SK-N-SH treated with all-trans-retinoic acid at 6 μM for 48 hours (cell line): ENCODE results near the gene CACNA1D.

Experiments
- ATAC-seq: fragments of 200-7000 bp; cut with Tn5 transposase; 3 replicates; pipeline ENCODE4 v1.9.1; 2020; ENCODE audit warnings: mild to moderate bottlenecking, moderate library complexity
- BACH2 ChIP-seq: fragments of 250-450 bp; sonication (Bioruptor Pico); IDR thresholded peaks from 2 replicates; pipeline ENCODE4 v1.9.0; 2021; ENCODE audit warnings: mild to moderate bottlenecking, borderline replicate concordance
- CSDC2 ChIP-seq: fragments of 250-450 bp; sonication (Bioruptor Pico); IDR thresholded peaks from 2 replicates; pipeline ENCODE4 v1.5.0; 2020; ENCODE audit warnings: mild to moderate bottlenecking, moderate library complexity
- CSRNP3 ChIP-seq: fragments of 250-450 bp; sonication (Bioruptor Pico); IDR thresholded peaks from 2 replicates; pipeline ENCODE4 v1.5.1; 2021; ENCODE audit warnings: mild to moderate bottlenecking, moderate library complexity
- GLIS3 ChIP-seq: fragments of 250-450 bp; sonication (Bioruptor Pico); IDR thresholded peaks from 2 replicates; pipeline ENCODE4 v1.5.0; 2020; ENCODE audit warnings: mild to moderate bottlenecking, moderate library complexity
- POU6F1 ChIP-seq: fragments of 250-450 bp; sonication (Bioruptor Pico); IDR thresholded peaks from 2 replicates; pipeline ENCODE4 v1.8.0; 2021; ENCODE audit warnings: low read depth, mild to moderate bottlenecking, moderate library complexity, borderline replicate concordance
- TCF4 ChIP-seq: fragments of 250-450 bp; sonication (Bioruptor Pico); IDR thresholded peaks from 2 replicates; pipeline ENCODE4 v1.8.0; 2021; ENCODE audit warnings: mild to moderate bottlenecking, moderate library complexity, borderline replicate concordance
- ZC3H10 ChIP-seq: fragments of 250-450 bp; sonication (Bioruptor Pico); IDR thresholded peaks from 2 replicates; pipeline ENCODE4 v1.5.1; 2021; ENCODE audit warnings: mild to moderate bottlenecking, moderate library complexity
- ZFP30 ChIP-seq: fragments of 450-650 bp; formaldehyde crosslinking; IDR thresholded peaks from 2 replicates; pipeline ENCODE4 v1.5.0; 2022; ENCODE audit warnings: mild to moderate bottlenecking, moderate library complexity
- ZNF565 ChIP-seq: fragments of 450-650 bp; formaldehyde crosslinking; conservative IDR thresholded peaks from 2 replicates; pipeline ENCODE4 v1.5.0; 2020; ENCODE audit warnings: low read depth, mild to moderate bottlenecking, moderate library complexity
- ZNF8 ChIP-seq: fragments of 450-650 bp; formaldehyde crosslinking; IDR thresholded peaks from 2 replicates; pipeline ENCODE4 v1.5.0; 2020; ENCODE audit warnings: mild to moderate bottlenecking, moderate library complexity
- TF ChIP-seq, protein P1 (sequence below): fragments of 250-450 bp; sonication (Bioruptor Pico); IDR thresholded peaks from 2 replicates; pipeline ENCODE4 v1.8.0; 2020; ENCODE audit warnings: mild to moderate bottlenecking, moderate library complexity, borderline replicate concordance
- TF ChIP-seq, protein P2 (sequence below): fragments of 250-450 bp; sonication (Bioruptor Pico); IDR thresholded peaks from 2 replicates; pipeline ENCODE4 v1.5.1; 2020; ENCODE audit warnings: low read depth, mild to moderate bottlenecking, moderate library complexity
- TF ChIP-seq, protein P3 (sequence below): fragments of 250-450 bp; sonication (Bioruptor Pico); IDR thresholded peaks from 2 replicates; pipeline ENCODE4 v1.5.0; 2020; ENCODE audit warnings: mild to moderate bottlenecking, moderate library complexity

Gene CACNA1D

GRCh38 chr3:53489386-53489785 lies 5.0 kb upstream of the CACNA1D start (continued):
- TF ChIP-seq, protein P1, sequence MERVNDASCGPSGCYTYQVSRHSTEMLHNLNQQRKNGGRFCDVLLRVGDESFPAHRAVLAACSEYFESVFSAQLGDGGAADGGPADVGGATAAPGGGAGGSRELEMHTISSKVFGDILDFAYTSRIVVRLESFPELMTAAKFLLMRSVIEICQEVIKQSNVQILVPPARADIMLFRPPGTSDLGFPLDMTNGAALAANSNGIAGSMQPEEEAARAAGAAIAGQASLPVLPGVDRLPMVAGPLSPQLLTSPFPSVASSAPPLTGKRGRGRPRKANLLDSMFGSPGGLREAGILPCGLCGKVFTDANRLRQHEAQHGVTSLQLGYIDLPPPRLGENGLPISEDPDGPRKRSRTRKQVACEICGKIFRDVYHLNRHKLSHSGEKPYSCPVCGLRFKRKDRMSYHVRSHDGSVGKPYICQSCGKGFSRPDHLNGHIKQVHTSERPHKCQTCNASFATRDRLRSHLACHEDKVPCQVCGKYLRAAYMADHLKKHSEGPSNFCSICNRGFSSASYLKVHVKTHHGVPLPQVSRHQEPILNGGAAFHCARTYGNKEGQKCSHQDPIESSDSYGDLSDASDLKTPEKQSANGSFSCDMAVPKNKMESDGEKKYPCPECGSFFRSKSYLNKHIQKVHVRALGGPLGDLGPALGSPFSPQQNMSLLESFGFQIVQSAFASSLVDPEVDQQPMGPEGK (CRISPR knock-in tag) = no peak

DNA sequence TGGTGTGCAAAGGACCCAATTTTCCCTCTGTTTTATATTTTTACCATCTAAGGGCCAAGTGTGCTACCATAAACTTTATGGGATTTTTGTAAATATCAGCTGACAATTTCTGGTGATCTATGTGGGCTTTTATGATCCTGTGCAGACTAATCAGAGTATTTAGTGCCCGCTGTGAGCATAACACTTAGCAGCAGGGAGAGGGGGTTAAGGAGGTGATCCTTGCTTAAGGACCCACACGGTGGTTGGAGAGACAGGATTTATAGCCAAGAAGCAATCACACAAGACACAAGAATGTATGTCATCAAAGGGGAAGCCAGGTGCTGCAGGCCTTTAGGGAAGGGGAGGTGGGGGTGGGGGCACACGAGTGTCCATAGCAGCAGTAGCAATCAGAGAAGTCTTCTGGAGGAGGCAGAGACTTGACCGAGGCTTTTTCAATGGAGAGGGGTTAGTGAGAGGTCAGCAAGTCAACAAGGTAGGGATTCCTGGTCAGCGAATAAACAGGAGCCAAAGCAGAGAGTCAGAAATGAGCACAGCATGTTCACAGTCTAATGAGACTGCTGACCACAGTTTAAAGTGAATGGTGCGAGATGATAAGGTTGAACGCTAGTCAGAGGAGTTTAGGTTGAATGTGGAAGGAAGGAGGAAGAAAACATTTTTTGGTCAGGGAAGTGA lies 4.5 kb upstream of the CACNA1D start:
- ATAC-seq = no peak
- TF ChIP-seq ZNF8 (CRISPR knock-in tag) = no peak
- no peak for TF ChIP-seq CSRNP3 (CRISPR knock-in tag)
- no peak for TF ChIP-seq GLIS3 (CRISPR knock-in tag)
- no peak for TF ChIP-seq ZC3H10 (CRISPR knock-in tag)
- no peak for TF ChIP-seq ZFP30 (CRISPR knock-in tag)

DNA sequence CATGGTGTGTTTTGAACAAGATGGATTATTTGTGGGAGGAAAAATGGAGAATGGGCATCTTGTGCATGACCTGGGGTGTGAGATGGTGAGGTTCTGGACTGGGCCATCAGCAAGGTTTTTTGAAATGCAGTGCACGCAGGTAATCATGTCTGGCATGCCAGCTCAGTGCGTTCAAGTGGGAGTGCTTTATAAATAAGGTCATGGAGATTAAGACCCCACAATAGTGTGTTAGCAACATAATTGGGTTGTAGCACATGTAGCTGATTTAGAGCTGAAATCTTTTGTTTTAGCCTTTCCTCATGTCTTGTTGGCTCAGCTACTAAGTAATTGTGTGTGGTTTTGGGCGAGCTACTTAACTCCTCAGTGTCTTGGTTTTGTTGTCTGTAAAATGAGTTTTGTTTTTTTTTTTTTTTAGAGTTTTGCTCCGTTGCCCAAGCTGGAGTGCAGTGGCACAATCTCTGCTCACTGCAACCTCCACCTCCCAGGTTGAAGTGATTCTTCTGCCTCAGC lies 3.9 kb upstream of the CACNA1D start:
- TF ChIP-seq CSDC2 (CRISPR knock-in tag) (no peak), TCF4 (CRISPR knock-in tag) (no peak), ZNF8 (CRISPR knock-in tag) (no peak)
- TF ChIP-seq, protein P2, sequence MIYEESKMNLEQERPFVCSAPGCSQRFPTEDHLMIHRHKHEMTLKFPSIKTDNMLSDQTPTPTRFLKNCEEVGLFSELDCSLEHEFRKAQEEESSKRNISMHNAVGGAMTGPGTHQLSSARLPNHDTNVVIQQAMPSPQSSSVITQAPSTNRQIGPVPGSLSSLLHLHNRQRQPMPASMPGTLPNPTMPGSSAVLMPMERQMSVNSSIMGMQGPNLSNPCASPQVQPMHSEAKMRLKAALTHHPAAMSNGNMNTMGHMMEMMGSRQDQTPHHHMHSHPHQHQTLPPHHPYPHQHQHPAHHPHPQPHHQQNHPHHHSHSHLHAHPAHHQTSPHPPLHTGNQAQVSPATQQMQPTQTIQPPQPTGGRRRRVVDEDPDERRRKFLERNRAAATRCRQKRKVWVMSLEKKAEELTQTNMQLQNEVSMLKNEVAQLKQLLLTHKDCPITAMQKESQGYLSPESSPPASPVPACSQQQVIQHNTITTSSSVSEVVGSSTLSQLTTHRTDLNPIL (CRISPR knock-in tag) = no peak
- TF ChIP-seq, protein P1 (CRISPR knock-in tag) = no peak
- ATAC-seq = no peak

DNA sequence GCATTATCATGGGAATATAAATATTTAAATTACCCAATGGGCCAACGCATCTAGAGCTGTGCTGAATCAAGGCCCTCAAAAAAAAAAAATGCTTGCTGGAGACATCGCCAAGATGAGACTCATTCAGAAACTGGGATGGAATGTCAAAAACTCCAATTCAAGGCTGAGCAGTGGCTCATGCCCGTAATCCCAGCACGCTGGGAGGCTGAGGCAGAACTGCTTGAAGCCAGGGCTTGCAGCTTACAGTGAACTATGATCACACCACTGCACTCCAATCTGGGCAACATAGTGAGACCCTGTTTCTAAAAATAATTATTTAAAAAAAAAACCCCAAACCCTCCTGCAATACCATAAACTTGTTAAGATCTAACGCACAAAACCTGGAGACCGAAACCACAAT lies 3.1 kb upstream of the CACNA1D start:
- TF ChIP-seq GLIS3 (CRISPR knock-in tag) = no peak
- no peak for TF ChIP-seq ZNF565 (CRISPR knock-in tag)
- no peak for TF ChIP-seq TCF4 (CRISPR knock-in tag)
- TF ChIP-seq, protein P3, sequence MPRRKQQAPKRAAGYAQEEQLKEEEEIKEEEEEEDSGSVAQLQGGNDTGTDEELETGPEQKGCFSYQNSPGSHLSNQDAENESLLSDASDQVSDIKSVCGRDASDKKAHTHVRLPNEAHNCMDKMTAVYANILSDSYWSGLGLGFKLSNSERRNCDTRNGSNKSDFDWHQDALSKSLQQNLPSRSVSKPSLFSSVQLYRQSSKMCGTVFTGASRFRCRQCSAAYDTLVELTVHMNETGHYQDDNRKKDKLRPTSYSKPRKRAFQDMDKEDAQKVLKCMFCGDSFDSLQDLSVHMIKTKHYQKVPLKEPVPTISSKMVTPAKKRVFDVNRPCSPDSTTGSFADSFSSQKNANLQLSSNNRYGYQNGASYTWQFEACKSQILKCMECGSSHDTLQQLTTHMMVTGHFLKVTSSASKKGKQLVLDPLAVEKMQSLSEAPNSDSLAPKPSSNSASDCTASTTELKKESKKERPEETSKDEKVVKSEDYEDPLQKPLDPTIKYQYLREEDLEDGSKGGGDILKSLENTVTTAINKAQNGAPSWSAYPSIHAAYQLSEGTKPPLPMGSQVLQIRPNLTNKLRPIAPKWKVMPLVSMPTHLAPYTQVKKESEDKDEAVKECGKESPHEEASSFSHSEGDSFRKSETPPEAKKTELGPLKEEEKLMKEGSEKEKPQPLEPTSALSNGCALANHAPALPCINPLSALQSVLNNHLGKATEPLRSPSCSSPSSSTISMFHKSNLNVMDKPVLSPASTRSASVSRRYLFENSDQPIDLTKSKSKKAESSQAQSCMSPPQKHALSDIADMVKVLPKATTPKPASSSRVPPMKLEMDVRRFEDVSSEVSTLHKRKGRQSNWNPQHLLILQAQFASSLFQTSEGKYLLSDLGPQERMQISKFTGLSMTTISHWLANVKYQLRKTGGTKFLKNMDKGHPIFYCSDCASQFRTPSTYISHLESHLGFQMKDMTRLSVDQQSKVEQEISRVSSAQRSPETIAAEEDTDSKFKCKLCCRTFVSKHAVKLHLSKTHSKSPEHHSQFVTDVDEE (CRISPR knock-in tag) = no peak
- TF ChIP-seq ZNF8 (CRISPR knock-in tag) = no peak
- TF ChIP-seq, protein P1 (CRISPR knock-in tag) = no peak
- no peak for TF ChIP-seq CSRNP3 (CRISPR knock-in tag)
- TF ChIP-seq POU6F1 = no peak
- no peak for TF ChIP-seq BACH2 (CRISPR knock-in tag)
- TF ChIP-seq, all 23 proteins: peak for 0

More for the DNA sequence above, 3.1 kb upstream of the CACNA1D start:
- ATAC-seq = no peak
